Naive B cell (primary cell): ENCODE results near the gene OGDH. TPM values are rescaled to one million over a fixed set of nuclear protein-coding genes. Genes with fewer than 3 reads are reported as not detected.

ENCODE experiments used
- ATAC-seq, 2 donors: fragments of 150-1000 bp; cut with Tn5 transposase; 2 replicates each; pipeline ENCODE4 v1.10.0; 2021; ENCODE audit warnings: low read depth in 2 of 2, mild to moderate bottlenecking in 2 of 2, moderate library complexity in 2 of 2
- DNase-seq: peaks from one replicate; pipeline ENCODE4 v3.0.0; 2022
- H3K27ac Mint-ChIP-seq, 6 donors: one replicate each; pipeline ENCODE4 v1.8.0; 2020 to 2022; ENCODE audit warnings: mild to moderate bottlenecking in 6 of 6, mixed read lengths in 6 of 6, moderate library complexity in 5 of 6, inconsistent platforms in 2 of 6
- H3K27me3 Mint-ChIP-seq, 3 donors: one replicate each; pipeline ENCODE4 v1.8.0; 2021 to 2022; ENCODE audit warnings: mixed read lengths in 3 of 3, mild to moderate bottlenecking in 1 of 3
- H3K36me3 Mint-ChIP-seq, 2 donors: one replicate each; pipeline ENCODE4 v1.8.0; 2020 to 2022; ENCODE audit warnings: mixed read lengths in 2 of 2, inconsistent platforms in 1 of 2, mild to moderate bottlenecking in 1 of 2
- H3K4me1 Mint-ChIP-seq, 3 donors: one replicate each; pipeline ENCODE4 v1.8.0; 2020 to 2022; ENCODE audit warnings: mixed read lengths in 3 of 3, inconsistent platforms in 1 of 3, mild to moderate bottlenecking in 1 of 3, moderate library complexity in 1 of 3
- H3K4me3 Mint-ChIP-seq, 8 donors: one replicate each; pipeline ENCODE4 v1.8.0; 2020 to 2022; ENCODE audit warnings: mild to moderate bottlenecking in 8 of 8, mixed read lengths in 8 of 8, moderate library complexity in 8 of 8, inconsistent platforms in 2 of 8
- H3K9me3 Mint-ChIP-seq, 7 donors: one replicate each; pipeline ENCODE4 v1.8.0; 2020 to 2022; ENCODE audit warnings: mixed read lengths in 7 of 7, mild to moderate bottlenecking in 5 of 7, inconsistent platforms in 2 of 7, moderate library complexity in 1 of 7
- polyA plus RNA-seq, 6 donors: library from polyadenylated mRNA; unstranded; fragments of 300-500 nt; fragmentation: Illumina TruSeq; gene quantifications; one replicate each; pipeline ENCODE4 v1.2.3, GENCODE V29; 2021; ENCODE audit warnings: low read depth in 6 of 6

OGDH gene
- polyA plus RNA-seq, 6 donors from 2014 or later: 9.5 to 21.6 (median 20.1) TPM

DNA sequence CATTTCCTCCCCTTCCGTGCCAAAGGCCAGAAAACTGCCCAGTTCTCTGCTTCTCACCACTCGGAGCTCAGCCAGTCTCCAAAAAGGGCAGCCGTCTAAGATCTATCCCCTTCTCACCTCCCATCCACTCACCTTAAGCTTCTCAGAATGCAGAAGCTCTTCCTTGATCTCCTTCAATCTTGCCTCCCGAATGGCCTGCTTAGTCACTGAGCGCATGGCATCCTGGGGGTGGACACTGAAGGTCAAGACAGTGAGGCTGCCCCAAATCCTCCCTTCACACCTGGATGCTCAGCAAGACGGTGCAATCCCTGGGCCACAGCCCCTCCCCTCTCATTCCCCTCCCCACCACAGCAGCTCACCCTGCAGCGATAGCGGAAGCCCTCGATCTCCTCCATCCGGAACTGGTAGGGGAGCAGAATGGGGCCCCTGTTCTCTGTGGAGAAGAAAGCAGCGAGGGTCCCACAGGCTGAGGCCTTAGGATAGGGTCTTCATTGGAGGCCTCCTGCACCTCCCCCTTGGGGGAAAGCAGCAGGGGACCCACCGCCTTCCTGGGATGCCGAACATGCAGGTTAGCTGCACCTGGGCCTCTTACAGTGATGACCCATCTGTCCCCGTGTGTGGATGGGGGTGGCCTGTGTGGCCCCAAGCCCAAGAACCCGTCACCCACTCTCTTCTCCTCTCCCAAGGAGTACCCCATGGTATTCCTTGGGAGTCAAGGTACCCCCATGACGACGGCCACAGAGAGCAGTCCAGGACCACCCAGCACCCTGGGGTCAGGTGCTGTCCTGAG lies 37.5 kb upstream of the OGDH start:
- peaks cover 6 to 21% of the 10 kb centered on the region in 2 donors for H3K36me3 Mint-ChIP-seq
- peaks cover 33 to 44% (median 38%) of the 10 kb centered on the region in 3 donors for H3K4me1 Mint-ChIP-seq
- H3K4me3 Mint-ChIP-seq: peak overlapping the region in 3 of 8 donors; percentile 25 to 66 (median 38)
- DNase-seq: no peak
- no peaks in the 10 kb centered on the region for H3K27me3 Mint-ChIP-seq
- H3K27ac Mint-ChIP-seq: peak overlapping the region in 1 of 6 donors; percentile 75
- ATAC-seq: no peak
- no peaks in the 10 kb centered on the region for H3K9me3 Mint-ChIP-seq

- no peaks in the 10 kb centered on the region for H3K9me3 Mint-ChIP-seq
- no peak for ATAC-seq
- peaks cover 42 to 54% (median 47%) of the 10 kb centered on the region in 3 donors for H3K4me1 Mint-ChIP-seq
- no peaks in the 10 kb centered on the region for H3K27me3 Mint-ChIP-seq
- DNase-seq: no peak
- H3K36me3 Mint-ChIP-seq: peaks cover 6 to 21% of the 10 kb centered on the region in 2 donors
- no peak overlapping the region for H3K4me3 Mint-ChIP-seq
- H3K27ac Mint-ChIP-seq: no peak overlapping the region
Measured at GRCh38 chr7:44569959-44570358, 36.5 kb upstream of the OGDH start.

DNA sequence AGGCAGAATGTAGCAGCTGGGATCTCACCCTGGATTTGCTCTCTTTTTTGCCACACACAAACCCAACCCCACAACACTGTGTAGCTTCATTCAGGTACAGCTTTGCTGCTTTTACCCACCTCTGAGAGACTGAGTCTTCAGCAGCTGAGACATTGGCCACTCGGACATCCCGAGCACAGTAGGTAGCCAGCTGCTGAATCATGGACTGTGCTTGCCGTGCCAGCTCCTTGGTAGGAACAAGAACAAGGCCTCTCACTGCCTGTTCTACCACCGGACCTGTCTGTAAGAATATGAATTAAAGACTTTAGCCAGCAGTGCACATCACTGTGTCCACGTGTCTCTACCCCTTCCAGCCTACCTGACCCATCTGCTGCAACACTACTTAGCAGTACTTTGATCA lies 33.7 kb upstream of the OGDH start:
- Mint-ChIP-seq H3K27me3 (no peaks in the 10 kb centered on the region), H3K4me1 (peaks cover 45 to 48% (median 46%) of the 10 kb centered on the region in 3 donors), H3K36me3 (peaks cover 6 to 11% of the 10 kb centered on the region in 2 donors), H3K9me3 (no peaks in the 10 kb centered on the region), H3K4me3 (peak overlapping the region; percentile 93 to 98 (median 98)), H3K27ac (peak overlapping the region in 2 of 6 donors; percentile 96 to 98)
- DNase-seq: no peak
- no peak for ATAC-seq

DNA sequence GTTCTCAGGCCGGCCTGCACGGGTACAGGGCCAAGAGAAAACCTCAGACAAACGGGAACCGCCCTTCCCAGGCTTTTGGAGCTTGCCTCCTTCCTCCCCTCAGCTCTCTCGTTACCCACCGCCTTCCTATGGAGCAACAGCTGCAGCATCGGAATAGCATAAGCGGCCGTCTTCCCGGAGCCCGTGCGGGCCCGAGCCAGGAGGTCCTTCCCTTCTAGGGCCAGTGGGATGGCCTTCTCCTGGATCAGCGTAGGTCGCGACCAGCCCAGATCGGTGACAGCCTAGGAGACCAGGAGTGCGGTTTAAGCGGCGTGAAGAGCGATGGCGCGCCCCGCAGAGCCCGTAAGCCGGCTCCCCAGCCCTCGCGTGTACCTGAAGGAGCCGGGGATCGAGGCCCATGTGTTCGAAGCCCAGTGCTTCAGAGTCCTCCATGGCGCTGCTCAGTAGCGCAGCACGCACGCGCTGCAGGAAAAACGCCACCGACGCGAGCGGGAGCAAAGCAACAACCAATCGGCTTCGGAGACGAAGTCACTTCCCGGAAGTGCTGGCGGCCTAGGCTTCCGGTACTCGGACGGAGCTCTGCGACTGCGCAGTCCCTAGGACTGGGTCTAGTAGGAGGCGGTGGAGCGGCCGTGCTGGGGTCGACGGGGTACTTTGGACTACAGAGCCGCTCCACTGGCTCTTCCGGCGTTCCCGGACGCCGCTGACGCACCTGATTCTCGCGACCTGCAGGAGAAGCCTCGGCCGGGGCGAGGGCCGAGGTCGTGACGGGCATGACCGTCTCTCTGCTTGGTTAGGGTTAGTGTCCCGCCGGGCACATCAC lies 32.8 kb upstream of the OGDH start, which contains the start of gene DDX56:
Gene DDX56, minus strand, starts transcription at position 445 of the 823 bp plus-strand sequence. Its CDS starts 13 bp downstream, at position 432.
- ATAC-seq: peak; percentile 95
- Mint-ChIP-seq H3K9me3 (no peaks in the 10 kb centered on the region), H3K4me3 (peak within 1 kb of the TSS; percentile 93 to 98 (median 98)), H3K4me1 (peaks cover 40 to 53% (median 46%) of the 10 kb centered on the region in 3 donors), H3K36me3 (peaks cover 5 to 6% of the 10 kb centered on the region in 2 donors), H3K27me3 (no peaks in the 10 kb centered on the region), H3K27ac (peak within 1 kb of the TSS; percentile 96 to 99 (median 98))
- DNase-seq: peak; percentile 85

DNA sequence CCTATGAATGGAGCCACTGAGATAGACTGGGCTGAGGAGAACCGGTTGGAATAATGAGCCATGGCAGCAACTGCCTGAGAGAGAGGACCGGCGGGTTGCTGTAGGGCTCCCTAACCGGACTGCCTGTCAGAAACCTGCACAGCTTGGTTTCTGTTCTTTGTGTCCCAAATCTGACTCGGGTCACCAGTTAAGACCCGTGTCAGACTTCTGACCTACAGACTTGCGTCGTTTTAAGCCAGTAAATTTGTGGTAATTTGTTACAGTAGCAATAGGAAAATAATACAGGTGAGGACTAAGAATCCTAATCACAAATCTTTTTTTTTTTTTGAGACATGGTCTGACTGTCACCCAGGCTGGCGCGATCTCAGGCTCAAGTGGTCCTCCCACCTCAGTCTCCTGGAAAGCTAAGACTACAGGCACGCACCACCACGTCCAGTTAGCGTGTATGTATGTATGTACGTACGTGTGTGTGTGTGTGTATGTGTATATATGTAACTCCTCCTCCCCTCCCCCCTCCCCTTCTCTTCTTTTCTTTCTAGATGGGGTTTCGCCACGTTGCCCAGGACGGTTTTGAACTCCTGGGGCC lies 32.0 kb upstream of the OGDH start:
- DNase-seq (no peak), ATAC-seq (no peak)
- Mint-ChIP-seq H3K27ac (peak overlapping the region; percentile 96 to 99 (median 98)), H3K4me3 (peak overlapping the region; percentile 93 to 98 (median 98)), H3K27me3 (no peaks in the 10 kb centered on the region), H3K9me3 (no peaks in the 10 kb centered on the region), H3K36me3 (peaks cover 6% of the 10 kb centered on the region in 2 donors), H3K4me1 (peaks cover 36 to 50% (median 46%) of the 10 kb centered on the region in 3 donors)

DNA sequence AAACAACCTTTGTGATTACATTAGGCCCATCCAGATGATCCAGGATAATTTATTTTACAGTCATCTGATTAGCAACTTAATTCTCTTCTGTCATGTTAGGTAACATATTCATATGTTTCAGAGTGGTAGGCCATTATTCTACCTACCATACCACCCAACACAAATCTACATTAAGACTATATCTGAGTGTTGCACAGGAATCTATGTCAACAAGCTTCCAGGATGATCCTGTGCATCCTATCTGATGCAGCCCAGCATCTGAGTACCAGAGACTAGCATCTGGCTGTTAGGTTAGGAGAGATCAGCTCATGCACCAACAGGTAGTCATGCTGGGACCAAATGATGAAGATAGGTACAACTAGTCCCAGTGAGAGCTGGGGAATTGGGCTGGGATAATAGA lies 31.4 kb upstream of the OGDH start:
- Mint-ChIP-seq H3K9me3 (no peaks in the 10 kb centered on the region), H3K27me3 (no peaks in the 10 kb centered on the region), H3K4me1 (peaks cover 35 to 56% (median 46%) of the 10 kb centered on the region in 3 donors), H3K4me3 (peak overlapping the region in 7 of 8 donors; percentile 93 to 98 (median 97)), H3K36me3 (peaks cover 10 to 12% of the 10 kb centered on the region in 2 donors), H3K27ac (peak overlapping the region in 4 of 6 donors; percentile 28 to 98 (median 71))
- ATAC-seq (no peak), DNase-seq (no peak)

GRCh38 chr7:44576228-44576627 lies 30.2 kb upstream of the OGDH start:
- Mint-ChIP-seq H3K36me3 (peaks cover 10 to 15% of the 10 kb centered on the region in 2 donors), H3K27me3 (no peaks in the 10 kb centered on the region), H3K4me1 (peaks cover 41 to 63% (median 56%) of the 10 kb centered on the region in 3 donors), H3K9me3 (no peaks in the 10 kb centered on the region), H3K4me3 (peak overlapping the region in 3 of 8 donors; percentile 36 to 71 (median 55)), H3K27ac (peak overlapping the region in 4 of 6 donors; percentile 26 to 84 (median 56))
- ATAC-seq (no peak), DNase-seq (no peak)

DNA sequence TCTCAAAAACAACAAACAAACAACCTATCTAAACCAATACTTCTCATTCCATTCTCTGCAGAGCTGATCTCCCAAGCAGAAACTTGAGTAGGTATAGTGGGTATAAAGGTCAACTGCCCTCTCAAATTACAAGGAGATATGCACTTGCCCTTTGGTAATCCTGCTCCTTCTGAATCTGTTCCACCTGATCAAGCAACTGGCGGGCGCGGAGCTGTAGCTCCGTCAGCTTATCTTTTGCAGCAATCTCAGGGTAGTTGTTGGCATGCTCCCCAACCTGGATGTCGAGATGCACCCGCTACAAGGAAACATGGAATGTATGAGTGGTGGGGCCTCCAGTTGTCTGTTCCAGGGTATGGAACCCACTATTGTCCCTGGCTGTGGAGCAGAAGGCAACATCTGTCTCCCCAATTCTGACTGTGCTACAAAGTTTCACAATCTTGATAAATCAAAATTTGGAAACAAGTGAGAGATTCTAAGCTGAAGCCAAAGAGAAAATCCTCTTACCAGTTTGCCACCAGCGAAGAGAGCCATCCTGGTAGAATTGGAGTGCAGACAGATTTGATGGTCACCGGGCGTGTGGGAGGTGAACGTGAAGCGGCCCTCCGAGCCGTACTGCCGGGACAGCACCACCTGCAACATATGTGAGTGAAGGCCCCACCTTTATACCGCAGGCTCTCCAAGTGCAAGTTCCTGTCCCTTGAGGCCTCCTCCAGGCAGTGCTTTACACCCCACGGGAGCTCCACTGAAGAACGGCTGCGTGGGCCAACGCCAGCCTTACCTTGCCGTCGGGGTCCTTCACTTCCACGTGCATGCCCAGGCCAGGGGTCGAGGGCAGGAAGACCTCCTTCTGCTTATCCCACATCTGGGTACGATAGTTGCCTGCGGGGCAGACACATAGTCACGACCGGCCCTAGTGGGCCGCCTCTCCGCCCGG lies 25.2 kb upstream of the OGDH start:
- no peak for DNase-seq
- peak overlapping the region; percentile 93 to 98 (median 96) for H3K27ac Mint-ChIP-seq
- peak overlapping the region; percentile 88 to 97 (median 93) for H3K4me3 Mint-ChIP-seq
- no peaks in the 10 kb centered on the region for H3K27me3 Mint-ChIP-seq
- H3K4me1 Mint-ChIP-seq: peaks cover 12 to 36% (median 34%) of the 10 kb centered on the region in 3 donors
- ATAC-seq: peak in 1 of 2 donors; percentile 11
- H3K9me3 Mint-ChIP-seq: no peaks in the 10 kb centered on the region
- H3K36me3 Mint-ChIP-seq: peaks cover 3 to 15% of the 10 kb centered on the region in 2 donors

GRCh38 chr7:44581879-44582603 lies 24.4 kb upstream of the OGDH start, which contains the start of gene TMED4:
Gene TMED4 (minus strand): TSS chr7:44582231. CDS start chr7:44582206, 25 bp downstream.
- Mint-ChIP-seq H3K4me3 (peak within 1 kb of the TSS; percentile 88 to 97 (median 93)), H3K36me3 (peaks cover 3 to 15% of the 10 kb centered on the region in 2 donors), H3K4me1 (peaks cover 11 to 36% (median 34%) of the 10 kb centered on the region in 3 donors)

GRCh38 chr7:44583146-44583865 lies 23.1 kb upstream of the OGDH start:
- ATAC-seq: no peak
- Mint-ChIP-seq H3K9me3 (no peaks in the 10 kb centered on the region), H3K27ac (peak overlapping the region in 5 of 6 donors; percentile 93 to 98 (median 97)), H3K36me3 (peaks cover 3 to 15% of the 10 kb centered on the region in 2 donors), H3K27me3 (no peaks in the 10 kb centered on the region), H3K4me3 (peak overlapping the region; percentile 88 to 97 (median 93)), H3K4me1 (peaks cover 11 to 39% (median 36%) of the 10 kb centered on the region in 3 donors)
- DNase-seq: no peak

More at GRCh38 chr7:44581879-44582603, 24.4 kb upstream of the OGDH start, which contains the start of gene TMED4:
- Mint-ChIP-seq H3K27ac (peak within 1 kb of the TSS; percentile 93 to 98 (median 96)), H3K27me3 (no peaks in the 10 kb centered on the region), H3K9me3 (no peaks in the 10 kb centered on the region)
- ATAC-seq (peak; percentile 83), DNase-seq (peak; percentile 100)
